ENCODE measurements around the gene IKBKE. TPM values are rescaled to one million over a fixed set of nuclear protein-coding genes. Genes with fewer than 3 reads are reported as not detected.

IKBKE gene
- total and polyA plus RNA-seq, 2 of the 8 experiments (the other 6 are each of a cell fraction or from before 2014, with no cell fraction given) = 8.6 to 12.0 TPM

- no peak for TF ChIP-seq TBP (IDR thresholded peaks at IDR 0.05; ENCODE audit: low read depth, low read length)
- TF ChIP-seq CHD1 (IDR thresholded peaks at IDR 0.05; ENCODE audit: low read depth, low read length) = no peak
These were observed 2.6 kb downstream of the IKBKE start (continued) for GRCh38 chr1:206472886-206473285.

Data from H1 (cell line).